Measurements from ENCODE around the gene CEACAM4. TPM values are rescaled to one million over a fixed set of nuclear protein-coding genes. Genes with fewer than 3 reads are reported as not detected.

Gene CEACAM4
- total and polyA plus RNA-seq, 2 of the 8 experiments (the other 6 are each of a cell fraction or from before 2014, with no cell fraction given), result not detected

- H2BK15ac ChIP-seq (ENCODE audit: low read length), result no peak overlapping the region
- WGBS, 2 experiments (ENCODE audit: extremely low coverage in 1 of 2, insufficient coverage in 1 of 2, insufficient read length in 1 of 2, insufficient replicate concordance in 2 of 2, low coverage in 1 of 2, low lambda C conversion rate in 2 of 2, missing lambda C conversion rate in 1 of 2), result 64% methylated on average over 5 of the region's 5 CpGs; no CpG with 5 or more reads in 1 of the 2 experiments
- CTCF ChIA-PET (ENCODE audit: partially characterized antibody), result interaction anchor here (0.9 to 4.7 kb wide), 3 partner anchors 12 to 101 kb away, joined by 3 to 34 read pairs (median 4); no protein-coding TSS in a partner anchor
- no peak for TF ChIP-seq GTF2F1 (IDR thresholded peaks at IDR 0.05; ENCODE audit: borderline replicate concordance, low read depth, low read length)
- TF ChIP-seq EZH2 (IDR thresholded peaks at IDR 0.05; ENCODE audit: low read depth, low read length, severe bottlenecking), result no peak
- no peak for TF ChIP-seq CBX8 (IDR thresholded peaks at IDR 0.05; ENCODE audit: borderline replicate concordance, low read depth, low read length)
- TF ChIP-seq E2F6 (IDR thresholded peaks at IDR 0.05), result no peak
- TF ChIP-seq POLR2AphosphoS5 (IDR thresholded peaks at IDR 0.05; ENCODE audit: low read depth, low read length), result no peak
- TF ChIP-seq TBP (IDR thresholded peaks at IDR 0.05; ENCODE audit: low read depth, low read length), result no peak
- TF ChIP-seq RNF2 (IDR thresholded peaks at IDR 0.05; ENCODE audit: borderline replicate concordance, low read depth, low read length, missing control alignments, poor library complexity, severe bottlenecking), result no peak
- TF ChIP-seq MAFK (IDR thresholded peaks at IDR 0.05; ENCODE audit: low read depth, low read length), result no peak
- TF ChIP-seq CHD2 (IDR thresholded peaks at IDR 0.05; ENCODE audit: low read length), result no peak
- TF ChIP-seq BACH1 (IDR thresholded peaks at IDR 0.05; ENCODE audit: low read length), result no peak
- no peak for TF ChIP-seq SP1 (IDR thresholded peaks at IDR 0.05; ENCODE audit: low read depth, low read length)
- TF ChIP-seq SP2 (IDR thresholded peaks at IDR 0.05; ENCODE audit: low read length), result no peak
- no peak for TF ChIP-seq CREB1 (IDR thresholded peaks at IDR 0.05)
Measured at GRCh38 chr19:41652250-41652649, 25.4 kb upstream of the CEACAM4 start.

More at GRCh38 chr19:41652250-41652649, 25.4 kb upstream of the CEACAM4 start:
- Histone ChIP-seq H4K91ac (replicated peaks; ENCODE audit: insufficient read length, low read length) (no peak overlapping the region), H3K4me1 (replicated peaks in 1 of 4; ENCODE audit: control insufficient read depth in 3 of 4, insufficient read depth in 4 of 4, low read length in 3 of 4) (no peaks in the 10 kb centered on the region), H2BK120ac (replicated peaks; ENCODE audit: low read depth, low read length) (no peak overlapping the region), H3K27ac (ENCODE audit: low read depth, low read length) (no peak overlapping the region), H4K20me1 (replicated peaks in 1 of 2; ENCODE audit: control insufficient read depth in 1 of 2, insufficient read depth in 2 of 2, low read length in 2 of 2) (no peaks in the 10 kb centered on the region), H2AFZ (ENCODE audit: low read length) (no peak overlapping the region), H3K4ac (replicated peaks; ENCODE audit: insufficient read length, low read depth, low read length) (no peak overlapping the region), H3K79me2 (ENCODE audit: control insufficient read depth in 1 of 2, insufficient read depth in 2 of 2, low read length in 2 of 2) (no peaks in the 10 kb centered on the region), H3K9me3 (ENCODE audit: insufficient read depth in 2 of 2, low read depth in 1 of 2, low read length in 1 of 2) (peaks cover 59 to 76% of the 10 kb centered on the region in 2 experiments), H3K4me3 (ENCODE audit: extremely low read depth in 1 of 4, insufficient read depth in 2 of 4, low read depth in 3 of 4, low read length in 4 of 4) (no peak overlapping the region), H3K23me2 (ENCODE audit: low read depth, low read length) (no peaks in the 10 kb centered on the region), H3K23ac (ENCODE audit: insufficient read length) (no peak overlapping the region), H3K18ac (ENCODE audit: extremely low read depth, low read length) (no peak overlapping the region), H3K14ac (ENCODE audit: insufficient read length) (no peak overlapping the region), H2BK20ac (ENCODE audit: low read length) (no peak overlapping the region), H3K27me3 (replicated peaks in 1 of 4; ENCODE audit: control insufficient read depth in 3 of 4, extremely low read depth in 1 of 4, insufficient read depth in 3 of 4, low read length in 3 of 4) (no peaks in the 10 kb centered on the region), H4K8ac (ENCODE audit: extremely low read depth, insufficient read depth, low read length) (no peak overlapping the region), H3K56ac (replicated peaks; ENCODE audit: insufficient read length, low read depth, low read length) (no peak overlapping the region), H3K79me1 (ENCODE audit: low read depth, low read length) (no peaks in the 10 kb centered on the region), H2AK5ac (ENCODE audit: low read depth, low read length) (no peak overlapping the region), H3K36me3 (ENCODE audit: control insufficient read depth in 2 of 4, insufficient read depth in 4 of 4, low read length in 3 of 4) (no peaks in the 10 kb centered on the region), H3K4me2 (ENCODE audit: insufficient read depth in 1 of 2, low read depth in 2 of 2, low read length in 2 of 2) (no peak overlapping the region), H2BK12ac (ENCODE audit: low read depth, low read length) (no peak overlapping the region), H4K5ac (ENCODE audit: insufficient read length, low read depth, low read length) (no peak overlapping the region), H3K9ac (replicated peaks in 1 of 4; ENCODE audit: extremely low read depth in 1 of 4, low read depth in 3 of 4, low read length in 3 of 4) (no peak overlapping the region), H2BK5ac (ENCODE audit: low read depth, low read length) (no peak overlapping the region)
- FAIRE-seq (no peak), DNase-seq (ENCODE audit: low read depth in 1 of 2, low spot score in 2 of 2) (no peak)
- POLR2A ChIA-PET (ENCODE audit: partially characterized antibody), result no interaction called here
